ENCODE data around the gene B3GLCT.

Gene B3GLCT

DNA sequence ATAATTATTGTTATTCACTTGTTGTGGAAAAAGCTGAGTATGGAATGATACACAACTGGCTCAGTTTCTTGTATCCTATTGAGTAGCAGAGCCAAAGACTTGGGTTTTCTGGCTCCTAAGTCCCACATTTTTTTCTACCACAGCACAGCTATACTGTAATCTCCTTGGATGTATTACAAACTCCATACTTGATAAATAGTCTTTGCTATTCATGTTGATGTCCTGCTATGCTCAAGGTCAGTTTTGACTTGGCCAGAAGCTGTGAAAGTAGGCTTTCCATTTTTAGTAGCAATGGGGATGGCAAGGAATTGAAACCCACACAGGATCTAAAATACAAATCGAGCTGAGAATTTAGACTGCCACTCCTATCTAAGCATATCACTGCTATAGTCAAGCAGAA, 79.1 kb downstream of the B3GLCT start:
- no peak for TF ChIP-seq POLR2AphosphoS5 (IDR thresholded peaks at IDR 0.05; ENCODE audit: low read depth)
- TF ChIP-seq GABPA (IDR thresholded peaks at IDR 0.05; ENCODE audit: low read depth), result no peak
- TF ChIP-seq, protein P1, sequence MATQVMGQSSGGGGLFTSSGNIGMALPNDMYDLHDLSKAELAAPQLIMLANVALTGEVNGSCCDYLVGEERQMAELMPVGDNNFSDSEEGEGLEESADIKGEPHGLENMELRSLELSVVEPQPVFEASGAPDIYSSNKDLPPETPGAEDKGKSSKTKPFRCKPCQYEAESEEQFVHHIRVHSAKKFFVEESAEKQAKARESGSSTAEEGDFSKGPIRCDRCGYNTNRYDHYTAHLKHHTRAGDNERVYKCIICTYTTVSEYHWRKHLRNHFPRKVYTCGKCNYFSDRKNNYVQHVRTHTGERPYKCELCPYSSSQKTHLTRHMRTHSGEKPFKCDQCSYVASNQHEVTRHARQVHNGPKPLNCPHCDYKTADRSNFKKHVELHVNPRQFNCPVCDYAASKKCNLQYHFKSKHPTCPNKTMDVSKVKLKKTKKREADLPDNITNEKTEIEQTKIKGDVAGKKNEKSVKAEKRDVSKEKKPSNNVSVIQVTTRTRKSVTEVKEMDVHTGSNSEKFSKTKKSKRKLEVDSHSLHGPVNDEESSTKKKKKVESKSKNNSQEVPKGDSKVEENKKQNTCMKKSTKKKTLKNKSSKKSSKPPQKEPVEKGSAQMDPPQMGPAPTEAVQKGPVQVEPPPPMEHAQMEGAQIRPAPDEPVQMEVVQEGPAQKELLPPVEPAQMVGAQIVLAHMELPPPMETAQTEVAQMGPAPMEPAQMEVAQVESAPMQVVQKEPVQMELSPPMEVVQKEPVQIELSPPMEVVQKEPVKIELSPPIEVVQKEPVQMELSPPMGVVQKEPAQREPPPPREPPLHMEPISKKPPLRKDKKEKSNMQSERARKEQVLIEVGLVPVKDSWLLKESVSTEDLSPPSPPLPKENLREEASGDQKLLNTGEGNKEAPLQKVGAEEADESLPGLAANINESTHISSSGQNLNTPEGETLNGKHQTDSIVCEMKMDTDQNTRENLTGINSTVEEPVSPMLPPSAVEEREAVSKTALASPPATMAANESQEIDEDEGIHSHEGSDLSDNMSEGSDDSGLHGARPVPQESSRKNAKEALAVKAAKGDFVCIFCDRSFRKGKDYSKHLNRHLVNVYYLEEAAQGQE (IDR thresholded peaks at IDR 0.05; ENCODE audit: insufficient replicate concordance, low read depth), result no peak
- TF ChIP-seq, protein P2, sequence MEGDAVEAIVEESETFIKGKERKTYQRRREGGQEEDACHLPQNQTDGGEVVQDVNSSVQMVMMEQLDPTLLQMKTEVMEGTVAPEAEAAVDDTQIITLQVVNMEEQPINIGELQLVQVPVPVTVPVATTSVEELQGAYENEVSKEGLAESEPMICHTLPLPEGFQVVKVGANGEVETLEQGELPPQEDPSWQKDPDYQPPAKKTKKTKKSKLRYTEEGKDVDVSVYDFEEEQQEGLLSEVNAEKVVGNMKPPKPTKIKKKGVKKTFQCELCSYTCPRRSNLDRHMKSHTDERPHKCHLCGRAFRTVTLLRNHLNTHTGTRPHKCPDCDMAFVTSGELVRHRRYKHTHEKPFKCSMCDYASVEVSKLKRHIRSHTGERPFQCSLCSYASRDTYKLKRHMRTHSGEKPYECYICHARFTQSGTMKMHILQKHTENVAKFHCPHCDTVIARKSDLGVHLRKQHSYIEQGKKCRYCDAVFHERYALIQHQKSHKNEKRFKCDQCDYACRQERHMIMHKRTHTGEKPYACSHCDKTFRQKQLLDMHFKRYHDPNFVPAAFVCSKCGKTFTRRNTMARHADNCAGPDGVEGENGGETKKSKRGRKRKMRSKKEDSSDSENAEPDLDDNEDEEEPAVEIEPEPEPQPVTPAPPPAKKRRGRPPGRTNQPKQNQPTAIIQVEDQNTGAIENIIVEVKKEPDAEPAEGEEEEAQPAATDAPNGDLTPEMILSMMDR (IDR thresholded peaks at IDR 0.05; ENCODE audit: insufficient read depth, low read length), result no peak
- no peak for TF ChIP-seq SPI1 (IDR thresholded peaks at IDR 0.05; ENCODE audit: borderline replicate concordance, low read depth)
- DNase-seq (ENCODE audit: low read depth in 1 of 2, low spot score in 1 of 2), result no peak
- no peak overlapping the region for H3K27ac ChIP-seq (replicated peaks)

GRCh38 chr13:31282741-31283455, 83.1 kb downstream of the B3GLCT start:
- H3K27ac ChIP-seq (replicated peaks), result no peak overlapping the region
- DNase-seq (ENCODE audit: low read depth in 1 of 2, low spot score in 1 of 2), result no peak
- TF ChIP-seq GABPA (IDR thresholded peaks at IDR 0.05; ENCODE audit: low read depth) (no peak), POLR2AphosphoS5 (IDR thresholded peaks at IDR 0.05; ENCODE audit: low read depth) (no peak), SPI1 (IDR thresholded peaks at IDR 0.05; ENCODE audit: borderline replicate concordance, low read depth) (no peak)
- TF ChIP-seq, protein P1 (IDR thresholded peaks at IDR 0.05; ENCODE audit: insufficient replicate concordance, low read depth), result no peak
- TF ChIP-seq, protein P2 (IDR thresholded peaks at IDR 0.05; ENCODE audit: insufficient read depth, low read length), result no peak
- H3K27me3 ChIP-seq (ENCODE audit: insufficient read depth, poor library complexity, severe bottlenecking), result no peaks in the 10 kb centered on the region
- no peak overlapping the region for H3K4me3 ChIP-seq (replicated peaks; ENCODE audit: insufficient read depth, low read length)

More for the DNA sequence above, 79.1 kb downstream of the B3GLCT start:
- no peak overlapping the region for H3K4me3 ChIP-seq (replicated peaks; ENCODE audit: insufficient read depth, low read length)
- H3K27me3 ChIP-seq (ENCODE audit: insufficient read depth, poor library complexity, severe bottlenecking), result no peaks in the 10 kb centered on the region

DNA sequence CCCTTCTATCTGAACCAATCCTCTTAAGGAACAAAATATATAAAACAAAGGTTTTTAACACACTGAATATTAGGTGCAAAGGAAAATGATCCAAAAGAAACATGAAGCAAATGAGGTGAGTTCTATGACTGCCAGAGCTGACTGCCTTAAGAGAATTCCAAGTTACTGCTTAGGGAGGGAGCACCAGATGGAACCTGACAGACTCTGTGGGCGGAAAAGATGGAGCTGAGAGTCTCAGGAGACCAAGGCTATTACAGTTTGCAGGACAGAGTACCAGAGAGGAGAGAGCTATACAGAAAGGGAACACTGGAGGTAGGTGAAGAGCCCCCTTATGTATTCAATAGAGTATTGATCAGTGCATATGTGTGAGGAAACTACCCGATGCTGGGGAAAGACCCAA, 87.2 kb downstream of the B3GLCT start:
- Histone ChIP-seq H3K4me3 (replicated peaks; ENCODE audit: insufficient read depth, low read length) (no peak overlapping the region), H3K27ac (replicated peaks) (no peak overlapping the region), H3K27me3 (ENCODE audit: insufficient read depth, poor library complexity, severe bottlenecking) (no peaks in the 10 kb centered on the region)
- TF ChIP-seq, protein P1 (IDR thresholded peaks at IDR 0.05; ENCODE audit: insufficient replicate concordance, low read depth), result no peak
- no peak for TF ChIP-seq POLR2AphosphoS5 (IDR thresholded peaks at IDR 0.05; ENCODE audit: low read depth)
- no peak for TF ChIP-seq SPI1 (IDR thresholded peaks at IDR 0.05; ENCODE audit: borderline replicate concordance, low read depth)
- TF ChIP-seq GABPA (IDR thresholded peaks at IDR 0.05; ENCODE audit: low read depth), result no peak
- TF ChIP-seq, protein P2 (IDR thresholded peaks at IDR 0.05; ENCODE audit: insufficient read depth, low read length), result no peak
- no peak for DNase-seq (ENCODE audit: low read depth in 1 of 2, low spot score in 1 of 2)
